NOMO-1 treated with DMSO at 0.1 percent for 48 hours (cell line): Measurements from ENCODE around the gene CCDC9B.

Experiments
- DNase-seq: peaks from one replicate; lab custom pipeline; 2025; ENCODE audit not compliant: unreplicated experiment; lab: John Stamatoyannopoulos, UW

Gene CCDC9B

GRCh38 chr15:40293006-40293405 is 47.7 kb downstream of the CCDC9B start:
- DNase-seq: no peak

- DNase-seq: no peak
Measured at GRCh38 chr15:40292246-40292645, 48.5 kb downstream of the CCDC9B start.

GRCh38 chr15:40290918-40291574 is 49.7 kb downstream of the CCDC9B start:
- DNase-seq: no peak

- no peak for DNase-seq
Measured at GRCh38 chr15:40290545-40290917, 50.2 kb downstream of the CCDC9B start.

- no peak for DNase-seq
Measured at GRCh38 chr15:40289140-40289775, 51.5 kb downstream of the CCDC9B start.

- DNase-seq: no peak
Measured at GRCh38 chr15:40287968-40288367, 52.8 kb downstream of the CCDC9B start.

GRCh38 chr15:40287505-40287904 is 53.2 kb downstream of the CCDC9B start:
- DNase-seq: no peak

GRCh38 chr15:40286794-40287193 is 53.9 kb downstream of the CCDC9B start:
- no peak for DNase-seq

- no peak for DNase-seq
Measured at GRCh38 chr15:40286061-40286532, 54.6 kb downstream of the CCDC9B start.

- no peak for DNase-seq
Measured at GRCh38 chr15:40285554-40286011, 55.2 kb downstream of the CCDC9B start.

GRCh38 chr15:40285151-40285550 is 55.6 kb downstream of the CCDC9B start:
- DNase-seq: no peak

GRCh38 chr15:40283615-40284300 is 57.0 kb downstream of the CCDC9B start:
- no peak for DNase-seq

GRCh38 chr15:40282869-40283614 is 57.7 kb downstream of the CCDC9B start, which contains the start of gene ANKRD63:
ANKRD63 (minus strand) TSS chr15:40283064; CDS start chr15:40282586, 478 bp downstream.
- DNase-seq: peak; percentile 20

- peak; percentile 17 for DNase-seq
Measured at GRCh38 chr15:40282147-40282868, 58.4 kb downstream of the CCDC9B start.

GRCh38 chr15:40281801-40282146 is 59.0 kb downstream of the CCDC9B start:
- DNase-seq: no peak
